Heart left ventricle (tissue), 13 donors: ENCODE results near the gene CD164.

ENCODE experiments used
- POLR2A ChIP-seq, 2 donors: fragments of 450-650 bp; IDR thresholded peaks; one replicate each; pipeline ENCODE4 v1.6.1; 2017; ENCODE audit warnings: antibody characterized with exemption in 2 of 2, mild to moderate bottlenecking in 2 of 2, moderate library complexity in 2 of 2
- TF ChIP-seq, protein P1 (sequence below), 12 donors: fragments of 200-600 bp; sonication (generic) in 4 of 12; IDR thresholded peaks; one replicate each; pipeline versions ENCODE4 v1.5.0 to v1.8.0; 2018 to 2022; ENCODE audit warnings: antibody characterized with exemption in 12 of 12, mild to moderate bottlenecking in 5 of 12
- donor health status: ischemic (EF 13 %, LVEDD 7.1; RV severe dilation, severe dysfunction).
- donor health status: DM: no; HTN: yes; CAD: no.
- donor health status: DM: no; HTN: no; CAD: no.
- donor health status: ischemic (EF 25% LVEDD 6.9; RV normal size, moderate dysfunction).
- donor health status: ischemic (EF 25% LVEDD 5.7; RV mildly dilated, moderate dysfunction).
- donor health status: ischemic (EF 35%, LVEDD 5.7; RV mildly dilated, moderate dysfunction).
- donor health status: nonischemic (EF 11% LVEDD 7.7; RV severe dilation, severe dysfunction).
- donor health status: DM: yes; HTN: yes; CAD: no.
- donor health status: PGD.
- donor health status: ischemic (EF 29% LVEDD 5.4; RV normal size, mild dysfunction).
- donor health status: nonischemic (EF 23%, LVEDD 6.1; RV moderate dilation, normal function).

DNA sequence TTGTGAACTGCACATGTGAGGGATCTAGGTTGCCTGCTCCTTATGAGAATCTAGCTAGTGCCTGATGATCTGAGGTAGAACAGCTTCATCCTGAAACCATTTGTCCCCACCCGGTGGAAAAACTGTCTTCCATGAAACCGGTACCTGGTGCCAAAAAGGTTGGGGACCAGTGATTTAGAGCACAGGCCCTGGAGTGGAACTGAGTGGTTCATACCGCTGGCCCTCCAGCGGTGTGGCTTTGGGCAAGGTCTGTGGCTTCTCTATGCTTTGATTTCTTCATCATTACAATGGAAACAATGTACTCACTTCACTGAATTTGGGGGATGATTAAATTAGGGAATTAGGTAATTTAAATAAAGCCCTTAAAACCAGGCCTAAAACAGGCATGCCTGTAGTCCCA is 36.3 kb downstream of the CD164 start:
- no peak for TF ChIP-seq POLR2A (IDR thresholded peaks at IDR 0.05)
- TF ChIP-seq, protein P1, sequence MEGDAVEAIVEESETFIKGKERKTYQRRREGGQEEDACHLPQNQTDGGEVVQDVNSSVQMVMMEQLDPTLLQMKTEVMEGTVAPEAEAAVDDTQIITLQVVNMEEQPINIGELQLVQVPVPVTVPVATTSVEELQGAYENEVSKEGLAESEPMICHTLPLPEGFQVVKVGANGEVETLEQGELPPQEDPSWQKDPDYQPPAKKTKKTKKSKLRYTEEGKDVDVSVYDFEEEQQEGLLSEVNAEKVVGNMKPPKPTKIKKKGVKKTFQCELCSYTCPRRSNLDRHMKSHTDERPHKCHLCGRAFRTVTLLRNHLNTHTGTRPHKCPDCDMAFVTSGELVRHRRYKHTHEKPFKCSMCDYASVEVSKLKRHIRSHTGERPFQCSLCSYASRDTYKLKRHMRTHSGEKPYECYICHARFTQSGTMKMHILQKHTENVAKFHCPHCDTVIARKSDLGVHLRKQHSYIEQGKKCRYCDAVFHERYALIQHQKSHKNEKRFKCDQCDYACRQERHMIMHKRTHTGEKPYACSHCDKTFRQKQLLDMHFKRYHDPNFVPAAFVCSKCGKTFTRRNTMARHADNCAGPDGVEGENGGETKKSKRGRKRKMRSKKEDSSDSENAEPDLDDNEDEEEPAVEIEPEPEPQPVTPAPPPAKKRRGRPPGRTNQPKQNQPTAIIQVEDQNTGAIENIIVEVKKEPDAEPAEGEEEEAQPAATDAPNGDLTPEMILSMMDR (IDR thresholded peaks at IDR 0.05): no peak
